GM12878 (cell line): ENCODE measurements around the gene BMI1. TPM values are rescaled to one million over a fixed set of nuclear protein-coding genes. Genes with fewer than 3 reads are reported as not detected.

Experiments
- ATAC-seq: fragments of 200-7000 bp; cut with Tn5 transposase; 3 replicates; pipeline ENCODE4 v1.9.1; 2020; ENCODE audit warnings: mild to moderate bottlenecking, moderate library complexity
- BruUV-seq: library from RNA; stranded (reverse); fragments of 400-500 nt; replicated peaks from 2 replicates; lab custom pipeline; 2021; lab: Mats Ljungman, UMichigan
- CTCF ChIA-PET: fragments of 300-600 bp; sonication (Branson Sonifier 250); formaldehyde crosslinking; extraction: SDS; loops from one replicate; lab custom pipeline; 2021; ENCODE audit warnings: inconsistent platforms; lab: Yijun Ruan, JAX
- POLR2A ChIA-PET: fragments of 350-600 bp; formaldehyde crosslinking; extraction: SDS; loops from one replicate; lab custom pipeline; 2021; ENCODE audit warnings: inconsistent platforms; lab: Charles Lee
- RAD21 ChIA-PET: fragments of 300-600 bp; sonication (Branson Sonifier 250); formaldehyde crosslinking; loops from one replicate; lab custom pipeline; 2023; ENCODE audit warnings: antibody characterized with exemption; ENCODE audit not compliant: unreplicated experiment; lab: Charles Lee
- SMC1A ChIA-PET: fragments of 300-600 bp; sonication (Branson Sonifier 250); formaldehyde crosslinking; loops from one replicate; lab custom pipeline; 2023; ENCODE audit not compliant: unreplicated experiment, uncharacterized antibody; lab: Charles Lee
- DNase-seq: peaks from one replicate; pipeline ENCODE4 v3.0.0-alpha.2; 2011; ENCODE audit warnings: low read depth, low spot score
- FAIRE-seq: peaks from 3 replicates; lab custom pipeline; 2011; peaks lifted over from hg19 to GRCh38; lab: Jason Lieb, UNC
- H2AFZ ChIP-seq: 2 replicates; pipeline ENCODE4 v1.6.0; 2011; ENCODE audit warnings: low read depth, low read length, control low read depth; ENCODE audit not compliant: control insufficient read depth
- H3K27ac ChIP-seq: 2 replicates; pipeline ENCODE4 v1.5.1; 2011; ENCODE audit warnings: control low read depth; ENCODE audit not compliant: control insufficient read depth, insufficient read depth
- H3K27me3 ChIP-seq, 2 experiments: replicated peaks in 1 of 2; 2 replicates each; pipeline versions ENCODE4 v1.6.0 to v1.6.1; 2011; ENCODE audit warnings: low read length in 1 of 2; ENCODE audit not compliant: control insufficient read depth in 2 of 2, insufficient read depth in 2 of 2
- H3K36me3 ChIP-seq, 2 experiments: 2 replicates each; pipeline ENCODE4 v1.5.1; 2011; ENCODE audit warnings: low read length in 1 of 2; ENCODE audit not compliant: control insufficient read depth in 2 of 2, insufficient read depth in 2 of 2
- H3K4me1 ChIP-seq: 2 replicates; pipeline ENCODE4 v1.6.1; 2011; ENCODE audit warnings: mild to moderate bottlenecking, low read length, moderate library complexity, mixed read lengths; ENCODE audit not compliant: control insufficient read depth, insufficient read depth
- H3K4me2 ChIP-seq: 2 replicates; pipeline ENCODE4 v1.6.0; 2011; ENCODE audit warnings: control low read depth; ENCODE audit not compliant: control insufficient read depth, insufficient read depth
- H3K4me3 ChIP-seq: fragments of 200-600 bp; sonication (generic); 2 replicates; pipeline ENCODE4 v1.5.1; 2016
- H3K79me2 ChIP-seq: 2 replicates; pipeline ENCODE4 v1.6.0; 2011; ENCODE audit warnings: low read length; ENCODE audit not compliant: control insufficient read depth, insufficient read depth
- H3K9ac ChIP-seq: 2 replicates; pipeline ENCODE4 v1.8.0; 2011; ENCODE audit warnings: low read length, control low read depth, mixed read lengths; ENCODE audit not compliant: control insufficient read depth, insufficient read depth
- H3K9me3 ChIP-seq: replicated peaks from 3 replicates; pipeline ENCODE4 v1.5.1; 2011; ENCODE audit warnings: mild to moderate bottlenecking, low read length; ENCODE audit not compliant: control insufficient read depth, insufficient read depth
- H4K20me1 ChIP-seq: 2 replicates; pipeline ENCODE4 v1.6.0; 2011; ENCODE audit not compliant: control insufficient read depth, insufficient read depth
- CBX3 ChIP-seq: fragments of 200-600 bp; sonication (generic); IDR thresholded peaks from 2 replicates; pipeline ENCODE4 v1.6.1; 2016; ENCODE audit warnings: low read depth, borderline replicate concordance
- ETV6 ChIP-seq, 2 experiments: fragments of 450-650 bp in 1 of 2; IDR thresholded peaks in 1 of 2; conservative IDR thresholded peaks in 1 of 2; 2 replicates each; pipeline ENCODE4 v1.6.1; 2014; ENCODE audit warnings: antibody characterized with exemption in 1 of 2, borderline replicate concordance in 1 of 2, low read depth in 1 of 2, mild to moderate bottlenecking in 1 of 2, moderate library complexity in 1 of 2
- HDAC2 ChIP-seq: fragments of 200-600 bp; sonication (generic); IDR thresholded peaks from 2 replicates; pipeline ENCODE4 v1.6.1; 2017
- MTA2 ChIP-seq: fragments of 450-650 bp; IDR thresholded peaks from 2 replicates; pipeline ENCODE4 v1.6.1; 2016; ENCODE audit warnings: low read depth, mild to moderate bottlenecking, moderate library complexity
- NFYB ChIP-seq: IDR thresholded peaks from 2 replicates; pipeline ENCODE4 v1.6.1; 2011; ENCODE audit warnings: low read depth, mild to moderate bottlenecking, low read length, improper control_type of control experiment, moderate library complexity; ENCODE audit not compliant: insufficient read depth
- RB1 ChIP-seq: fragments of 450-650 bp; formaldehyde crosslinking; IDR thresholded peaks from 2 replicates; pipeline ENCODE4 v1.6.1; 2017; ENCODE audit warnings: mild to moderate bottlenecking, borderline replicate concordance
- RELA ChIP-seq: fragments of 450-650 bp; IDR thresholded peaks from 2 replicates; pipeline ENCODE4 v1.8.0; 2014; ENCODE audit warnings: borderline replicate concordance; ENCODE audit not compliant: partially characterized antibody
- SMAD5 ChIP-seq: IDR thresholded peaks from 2 replicates; pipeline ENCODE4 v1.6.1; 2016; ENCODE audit warnings: antibody characterized with exemption, low read depth
- TBL1XR1 ChIP-seq: IDR thresholded peaks from 2 replicates; pipeline ENCODE4 v1.6.1; 2012; ENCODE audit warnings: low read depth, low read length, improper control_type of control experiment
- WGBS: methylation state at CpG from one replicate; pipeline ENCODE4 v1.1.6; 2016; ENCODE audit warnings: low lambda C conversion rate; ENCODE audit not compliant: insufficient replicate concordance, insufficient coverage; ENCODE audit errors: missing lambda C conversion rate; 5-methylcytosine and 5-hydroxymethylcytosine counted together
- in situ Hi-C: fragments of 300-500 bp; cut with MboI; formaldehyde crosslinking; loops from 9 replicates; pipeline ENCODE4 v1.14.3; 2018; ENCODE audit warnings: mixed read lengths
- intact Hi-C: fragments of 100-400 bp; cut with micrococcal nuclease; formaldehyde crosslinking; loops from one replicate; pipeline ENCODE4 v1.14.2; 2022; ENCODE audit not compliant: unreplicated experiment
- polyA plus RNA-seq, 11 experiments: library from polyadenylated mRNA; depleted of rRNA in 4 of 11; unstranded in 6 of 11; stranded (reverse) in 5 of 11; fragments of >200 nt; fragmentation: Nextera tagmentation in 4 of 11; fragmentation: Illumina TruSeq in 1 of 11; extraction: Ambion mirVana in 4 of 11; extraction: Trizol in 1 of 11; gene quantifications; 1 replicate in 1 of 11; 2 replicates in 10 of 11; pipeline versions ENCODE4 v1.2.1 to v1.2.3, GENCODE V29; 2011 to 2016; ENCODE audit warnings: inconsistent platforms in 2 of 11, missing spikeins in 2 of 11, low read depth in 1 of 11
- total RNA-seq, 4 experiments: library from RNA; depleted of rRNA in 3 of 4; stranded (reverse); fragments of >200 nt in 3 of 4; fragmentation: Illumina TruSeq in 1 of 4; extraction: Trizol in 1 of 4; gene quantifications; 2 replicates each; pipeline versions ENCODE4 v1.2.1 to v1.2.3, GENCODE V29; 2013 to 2021
- TF ChIP-seq, protein P1 (sequence below): fragments of 150-350 bp; IDR thresholded peaks from 2 replicates; pipeline ENCODE4 v1.6.1; 2016; ENCODE audit warnings: low read depth, low read length
- TF ChIP-seq, protein P2 (sequence below): fragments of 450-650 bp; IDR thresholded peaks from 2 replicates; pipeline ENCODE4 v1.6.1; 2017; ENCODE audit warnings: mild to moderate bottlenecking, moderate library complexity

BMI1 gene
- total and polyA plus RNA-seq, 10 of the 15 experiments (the other 5 are each of a cell fraction or from before 2014, with no cell fraction given) = 8.0 to 49.7 (median 25.8) TPM

DNA sequence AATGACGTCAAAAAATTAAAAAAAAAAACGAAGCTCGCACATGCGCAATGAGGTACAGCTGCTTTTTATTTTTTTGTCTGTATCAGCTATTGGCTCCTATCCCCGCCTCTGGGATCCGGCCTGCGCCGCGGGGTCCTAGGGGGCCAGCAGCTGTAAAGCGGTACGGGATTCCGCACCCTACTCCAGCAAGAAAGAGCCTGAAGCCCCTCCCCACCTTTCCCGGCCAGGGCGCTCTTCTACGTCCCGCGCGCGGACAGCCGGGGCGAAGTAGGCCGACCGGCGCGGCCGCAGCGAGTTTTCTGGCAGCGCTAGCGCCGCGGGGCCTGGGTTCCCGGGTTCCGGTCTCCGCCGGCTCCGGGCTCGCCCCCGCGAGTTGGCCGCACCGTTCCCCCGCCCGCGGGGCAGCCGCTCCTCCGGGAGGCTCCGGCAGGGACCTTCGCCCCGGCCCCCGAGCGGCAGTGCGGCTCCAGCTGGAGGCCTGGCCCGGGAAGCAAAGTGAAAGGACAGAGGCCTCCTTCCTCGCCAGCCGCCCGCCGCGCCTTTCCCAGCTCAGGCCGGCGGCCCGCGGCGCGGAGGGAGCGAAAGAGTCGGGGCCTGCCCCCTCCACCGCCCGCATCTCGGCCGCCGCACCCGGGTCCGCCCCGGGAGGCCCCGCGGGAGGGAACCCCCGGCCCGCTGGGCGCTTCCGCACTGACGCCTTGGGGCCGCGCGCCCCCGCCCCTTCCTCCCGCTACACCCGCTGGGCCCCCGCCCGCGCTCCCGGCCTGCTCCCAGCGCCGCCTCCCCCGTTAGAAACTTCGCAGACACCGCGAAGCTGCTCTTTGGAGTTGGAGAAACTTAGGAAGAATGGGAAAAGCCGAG, 19.7 kb downstream of the BMI1 start:
- Histone ChIP-seq H3K27ac (peak overlapping the region; percentile 77), H3K4me2 (peak overlapping the region; percentile 99), H4K20me1 (no peaks in the 10 kb centered on the region), H3K9ac (peak overlapping the region; percentile 88), H3K4me3 (peak overlapping the region; percentile 66), H3K36me3 (no peaks in the 10 kb centered on the region), H3K27me3 (peaks cover 11 to 33% of the 10 kb centered on the region in 2 experiments), H2AFZ (peak overlapping the region; percentile 89), H3K9me3 (no peaks in the 10 kb centered on the region; the same call in 2 of the 3 replicates), H3K79me2 (no peaks in the 10 kb centered on the region), H3K4me1 (peaks cover 24% of the 10 kb centered on the region)
- DNase-seq (peak; percentile 69), FAIRE-seq (peak; percentile 13), ATAC-seq (peak; percentile 79)
- under 1% methylated on average over 51 of the region's 98 CpGs for WGBS
- ChIA-PET CTCF (interaction anchor here (0.6 to 1.4 kb wide), 5 partner anchors 16 to 184 kb away, joined by 3 to 6 read pairs (median 4); no protein-coding TSS in a partner anchor), SMC1A (interaction anchor here (0.6 to 2.2 kb wide), 9 partner anchors 9 to 389 kb away, joined by 3 to 8 read pairs (median 3); partner anchors contain the start of gene COMMD3), RAD21 (interaction anchor here (0.6 to 3.7 kb wide), 12 partner anchors 9 to 347 kb away, joined by 3 to 16 read pairs (median 4); partner anchors contain the start of gene COMMD3), POLR2A (interaction anchor here (0.9 to 1.6 kb wide), 7 partner anchors 10 to 30 kb away, joined by 3 to 15 read pairs (median 3); partner anchors contain the start of gene COMMD3)
- BruUV-seq = TSS peak; percentile 90
- intact Hi-C loops = loop anchor here (1.0 to 5.0 kb wide), 3 partner anchors 18 to 382 kb away; no protein-coding TSS in a partner anchor
- in situ Hi-C loops = no loop called here
- TF ChIP-seq SMAD5 (peak; percentile 66; the same call in 1 of the 2 replicates), RB1 (no peak), ETV6 (conservative IDR thresholded peaks at IDR 0.05 in 1 of 2, IDR thresholded peaks at IDR 0.05 in 1 of 2; ENCODE audit: borderline replicate concordance in 1 of 2, low read depth in 1 of 2) (no peak), NFYB (peak; percentile 52; the same call in 1 of the 2 replicates), CBX3 (no peak), TBL1XR1 (no peak), HDAC2 (no peak), MTA2 (no peak), RELA (no peak)
- TF ChIP-seq, protein P1, sequence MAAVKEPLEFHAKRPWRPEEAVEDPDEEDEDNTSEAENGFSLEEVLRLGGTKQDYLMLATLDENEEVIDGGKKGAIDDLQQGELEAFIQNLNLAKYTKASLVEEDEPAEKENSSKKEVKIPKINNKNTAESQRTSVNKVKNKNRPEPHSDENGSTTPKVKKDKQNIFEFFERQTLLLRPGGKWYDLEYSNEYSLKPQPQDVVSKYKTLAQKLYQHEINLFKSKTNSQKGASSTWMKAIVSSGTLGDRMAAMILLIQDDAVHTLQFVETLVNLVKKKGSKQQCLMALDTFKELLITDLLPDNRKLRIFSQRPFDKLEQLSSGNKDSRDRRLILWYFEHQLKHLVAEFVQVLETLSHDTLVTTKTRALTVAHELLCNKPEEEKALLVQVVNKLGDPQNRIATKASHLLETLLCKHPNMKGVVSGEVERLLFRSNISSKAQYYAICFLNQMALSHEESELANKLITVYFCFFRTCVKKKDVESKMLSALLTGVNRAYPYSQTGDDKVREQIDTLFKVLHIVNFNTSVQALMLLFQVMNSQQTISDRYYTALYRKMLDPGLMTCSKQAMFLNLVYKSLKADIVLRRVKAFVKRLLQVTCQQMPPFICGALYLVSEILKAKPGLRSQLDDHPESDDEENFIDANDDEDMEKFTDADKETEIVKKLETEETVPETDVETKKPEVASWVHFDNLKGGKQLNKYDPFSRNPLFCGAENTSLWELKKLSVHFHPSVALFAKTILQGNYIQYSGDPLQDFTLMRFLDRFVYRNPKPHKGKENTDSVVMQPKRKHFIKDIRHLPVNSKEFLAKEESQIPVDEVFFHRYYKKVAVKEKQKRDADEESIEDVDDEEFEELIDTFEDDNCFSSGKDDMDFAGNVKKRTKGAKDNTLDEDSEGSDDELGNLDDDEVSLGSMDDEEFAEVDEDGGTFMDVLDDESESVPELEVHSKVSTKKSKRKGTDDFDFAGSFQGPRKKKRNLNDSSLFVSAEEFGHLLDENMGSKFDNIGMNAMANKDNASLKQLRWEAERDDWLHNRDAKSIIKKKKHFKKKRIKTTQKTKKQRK = no peak
- TF ChIP-seq, protein P2, sequence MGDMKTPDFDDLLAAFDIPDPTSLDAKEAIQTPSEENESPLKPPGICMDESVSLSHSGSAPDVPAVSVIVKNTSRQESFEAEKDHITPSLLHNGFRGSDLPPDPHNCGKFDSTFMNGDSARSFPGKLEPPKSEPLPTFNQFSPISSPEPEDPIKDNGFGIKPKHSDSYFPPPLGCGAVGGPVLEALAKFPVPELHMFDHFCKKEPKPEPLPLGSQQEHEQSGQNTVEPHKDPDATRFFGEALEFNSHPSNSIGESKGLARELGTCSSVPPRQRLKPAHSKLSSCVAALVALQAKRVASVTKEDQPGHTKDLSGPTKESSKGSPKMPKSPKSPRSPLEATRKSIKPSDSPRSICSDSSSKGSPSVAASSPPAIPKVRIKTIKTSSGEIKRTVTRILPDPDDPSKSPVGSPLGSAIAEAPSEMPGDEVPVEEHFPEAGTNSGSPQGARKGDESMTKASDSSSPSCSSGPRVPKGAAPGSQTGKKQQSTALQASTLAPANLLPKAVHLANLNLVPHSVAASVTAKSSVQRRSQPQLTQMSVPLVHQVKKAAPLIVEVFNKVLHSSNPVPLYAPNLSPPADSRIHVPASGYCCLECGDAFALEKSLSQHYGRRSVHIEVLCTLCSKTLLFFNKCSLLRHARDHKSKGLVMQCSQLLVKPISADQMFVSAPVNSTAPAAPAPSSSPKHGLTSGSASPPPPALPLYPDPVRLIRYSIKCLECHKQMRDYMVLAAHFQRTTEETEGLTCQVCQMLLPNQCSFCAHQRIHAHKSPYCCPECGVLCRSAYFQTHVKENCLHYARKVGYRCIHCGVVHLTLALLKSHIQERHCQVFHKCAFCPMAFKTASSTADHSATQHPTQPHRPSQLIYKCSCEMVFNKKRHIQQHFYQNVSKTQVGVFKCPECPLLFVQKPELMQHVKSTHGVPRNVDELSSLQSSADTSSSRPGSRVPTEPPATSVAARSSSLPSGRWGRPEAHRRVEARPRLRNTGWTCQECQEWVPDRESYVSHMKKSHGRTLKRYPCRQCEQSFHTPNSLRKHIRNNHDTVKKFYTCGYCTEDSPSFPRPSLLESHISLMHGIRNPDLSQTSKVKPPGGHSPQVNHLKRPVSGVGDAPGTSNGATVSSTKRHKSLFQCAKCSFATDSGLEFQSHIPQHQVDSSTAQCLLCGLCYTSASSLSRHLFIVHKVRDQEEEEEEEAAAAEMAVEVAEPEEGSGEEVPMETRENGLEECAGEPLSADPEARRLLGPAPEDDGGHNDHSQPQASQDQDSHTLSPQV = no peak
